OCI-LY3 (cell line): Measurements from ENCODE around the gene ASIC3.

Experiments used
- H2AFZ ChIP-seq: fragments of 200-600, 300-600 bp; shearing (Covaris generic); 2 replicates; pipeline ENCODE4 v1.6.0; 2014; ENCODE audit warnings: antibody characterized with exemption, low read depth, low read length
- H3K27ac ChIP-seq: fragments of 200-600, 300-600 bp; sonication (generic); 2 replicates; pipeline ENCODE4 v1.5.1; 2014; ENCODE audit warnings: mild to moderate bottlenecking, low read length, moderate library complexity, mixed read lengths
- H3K27me3 ChIP-seq: fragments of 200-600, 300-600 bp; sonication (generic); 2 replicates; pipeline ENCODE4 v1.6.1; 2014; ENCODE audit warnings: low read depth, low read length, mixed read lengths
- H3K36me3 ChIP-seq: fragments of 200-600, 300-600 bp; sonication (generic); replicated peaks from 2 replicates; pipeline ENCODE3; 2014; ENCODE audit warnings: low read depth, low read length, mixed read lengths
- H3K4me1 ChIP-seq: fragments of 300-600, 200-600 bp; sonication (generic); 2 replicates; pipeline ENCODE4 v1.6.1; 2014; ENCODE audit warnings: low read length, mixed read lengths
- H3K4me2 ChIP-seq: fragments of 200-600, 300-600 bp; sonication (generic); 2 replicates; pipeline ENCODE4 v1.6.1; 2014; ENCODE audit warnings: low read length, mixed read lengths
- H3K4me3 ChIP-seq: fragments of 300-600, 200-600 bp; sonication (generic); 2 replicates; pipeline ENCODE4 v1.5.1; 2014; ENCODE audit warnings: antibody characterized with exemption, mild to moderate bottlenecking, low read length, moderate library complexity
- H3K79me2 ChIP-seq: fragments of 300-600, 200-600 bp; shearing (Covaris generic); 2 replicates; pipeline ENCODE4 v1.6.1; 2014; ENCODE audit warnings: mild to moderate bottlenecking, low read length, mixed read lengths
- H3K9ac ChIP-seq: fragments of 300-600, 200-600 bp; shearing (Covaris generic); 2 replicates; pipeline ENCODE4 v1.6.0; 2014; ENCODE audit warnings: mild to moderate bottlenecking, low read length, moderate library complexity
- H3K9me3 ChIP-seq: fragments of 200-600, 300-600 bp; shearing (Covaris generic); 2 replicates; pipeline ENCODE4 v1.6.1; 2014; ENCODE audit warnings: low read length, mixed read lengths; ENCODE audit not compliant: insufficient read depth
- H4K20me1 ChIP-seq: fragments of 200-600, 300-600 bp; sonication (generic); 2 replicates; pipeline ENCODE4 v1.6.1; 2016; ENCODE audit warnings: low read length, mixed read lengths; ENCODE audit not compliant: insufficient read depth
- EZH2phosphoT487 ChIP-seq: fragments of 200-600 bp; shearing (Covaris generic); IDR thresholded peaks from 2 replicates; pipeline ENCODE4 v1.6.1; 2018; ENCODE audit warnings: antibody characterized with exemption, mixed run types, low read depth
- TF ChIP-seq, protein P1 (sequence below): fragments of 200-600, 300-600 bp; sonication (generic); IDR thresholded peaks from 2 replicates; pipeline ENCODE4 v1.5.1; 2014; ENCODE audit warnings: antibody characterized with exemption, low read length, low read depth

The ASIC3 gene

DNA sequence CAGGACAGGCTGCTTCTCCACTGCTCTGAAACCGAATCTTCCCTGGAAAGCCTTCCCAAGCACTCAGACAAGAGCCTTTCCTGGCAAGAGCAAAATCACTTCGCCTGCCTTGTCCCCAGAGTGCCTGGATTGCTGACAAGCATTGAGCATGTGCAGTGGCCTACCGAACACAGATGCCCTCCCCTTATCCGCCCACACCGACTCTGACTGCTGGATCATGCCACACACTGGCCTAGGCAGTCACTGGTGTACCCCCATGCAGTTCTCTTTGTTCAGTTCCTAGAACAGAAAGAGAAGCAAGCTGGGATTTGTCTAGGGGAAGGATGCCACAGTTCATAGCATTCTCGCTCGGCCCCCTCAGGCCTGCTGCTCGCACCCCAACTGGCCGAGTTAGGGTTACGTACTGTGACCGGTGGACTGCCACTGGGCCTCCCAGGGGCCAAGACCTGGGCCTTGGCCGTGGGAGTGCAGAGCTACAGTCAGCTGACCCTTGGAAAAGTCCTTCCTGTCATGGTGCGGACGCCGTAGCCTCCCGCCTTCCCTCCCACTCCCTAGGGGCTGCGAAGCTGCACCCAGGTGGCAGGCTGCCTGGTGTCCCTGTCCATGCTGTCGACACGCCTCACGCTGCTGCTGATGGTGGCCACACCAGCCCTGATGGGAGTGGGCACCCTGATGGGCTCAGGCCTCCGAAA, 13.2 kb upstream of the ASIC3 start:
- no peaks in the 10 kb centered on the region for H3K79me2 ChIP-seq
- H4K20me1 ChIP-seq: no peaks in the 10 kb centered on the region
- H2AFZ ChIP-seq: no peak overlapping the region
- no peaks in the 10 kb centered on the region for H3K4me1 ChIP-seq
- H3K27me3 ChIP-seq: no peaks in the 10 kb centered on the region
- TF ChIP-seq, protein P1, sequence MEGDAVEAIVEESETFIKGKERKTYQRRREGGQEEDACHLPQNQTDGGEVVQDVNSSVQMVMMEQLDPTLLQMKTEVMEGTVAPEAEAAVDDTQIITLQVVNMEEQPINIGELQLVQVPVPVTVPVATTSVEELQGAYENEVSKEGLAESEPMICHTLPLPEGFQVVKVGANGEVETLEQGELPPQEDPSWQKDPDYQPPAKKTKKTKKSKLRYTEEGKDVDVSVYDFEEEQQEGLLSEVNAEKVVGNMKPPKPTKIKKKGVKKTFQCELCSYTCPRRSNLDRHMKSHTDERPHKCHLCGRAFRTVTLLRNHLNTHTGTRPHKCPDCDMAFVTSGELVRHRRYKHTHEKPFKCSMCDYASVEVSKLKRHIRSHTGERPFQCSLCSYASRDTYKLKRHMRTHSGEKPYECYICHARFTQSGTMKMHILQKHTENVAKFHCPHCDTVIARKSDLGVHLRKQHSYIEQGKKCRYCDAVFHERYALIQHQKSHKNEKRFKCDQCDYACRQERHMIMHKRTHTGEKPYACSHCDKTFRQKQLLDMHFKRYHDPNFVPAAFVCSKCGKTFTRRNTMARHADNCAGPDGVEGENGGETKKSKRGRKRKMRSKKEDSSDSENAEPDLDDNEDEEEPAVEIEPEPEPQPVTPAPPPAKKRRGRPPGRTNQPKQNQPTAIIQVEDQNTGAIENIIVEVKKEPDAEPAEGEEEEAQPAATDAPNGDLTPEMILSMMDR: no peak
- TF ChIP-seq EZH2phosphoT487: no peak
- H3K9me3 ChIP-seq: no peaks in the 10 kb centered on the region
- no peak overlapping the region for H3K4me2 ChIP-seq
- no peak overlapping the region for H3K27ac ChIP-seq
- H3K9ac ChIP-seq: no peak overlapping the region
- H3K36me3 ChIP-seq: no peaks in the 10 kb centered on the region
- H3K4me3 ChIP-seq: no peak overlapping the region

DNA sequence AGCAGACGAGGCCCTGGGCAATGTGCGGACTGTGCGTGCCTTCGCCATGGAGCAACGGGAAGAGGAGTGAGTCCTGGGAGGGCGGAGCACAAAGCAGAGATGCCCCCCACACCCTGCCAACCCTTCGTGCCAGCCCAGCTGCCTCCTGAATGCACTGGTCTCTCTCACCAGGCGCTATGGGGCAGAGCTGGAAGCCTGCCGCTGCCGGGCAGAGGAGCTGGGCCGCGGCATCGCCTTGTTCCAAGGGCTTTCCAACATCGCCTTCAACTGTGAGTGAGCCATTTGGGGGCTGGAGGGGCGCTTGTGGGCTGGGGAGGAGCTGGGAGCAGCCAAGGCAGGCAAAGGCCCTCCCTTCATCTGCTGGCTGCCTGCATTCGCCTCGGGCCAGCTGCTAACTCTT, 12.4 kb upstream of the ASIC3 start:
- H4K20me1 ChIP-seq: no peaks in the 10 kb centered on the region
- no peak for TF ChIP-seq EZH2phosphoT487
- TF ChIP-seq, protein P1: no peak

GRCh38 chr7:151038951-151039849, 9.1 kb upstream of the ASIC3 start:
- TF ChIP-seq, protein P1: no peak
- TF ChIP-seq EZH2phosphoT487: no peak
- Histone ChIP-seq H3K79me2 (no peaks in the 10 kb centered on the region), H3K27me3 (no peaks in the 10 kb centered on the region), H3K4me3 (no peak overlapping the region), H2AFZ (no peak overlapping the region), H3K4me1 (no peaks in the 10 kb centered on the region), H3K4me2 (no peak overlapping the region), H3K36me3 (no peaks in the 10 kb centered on the region), H3K27ac (no peak overlapping the region), H4K20me1 (no peaks in the 10 kb centered on the region), H3K9me3 (no peaks in the 10 kb centered on the region), H3K9ac (no peak overlapping the region)

More for the DNA sequence above, 12.4 kb upstream of the ASIC3 start:
- no peaks in the 10 kb centered on the region for H3K36me3 ChIP-seq
- no peak overlapping the region for H3K9ac ChIP-seq
- H3K4me3 ChIP-seq: no peak overlapping the region
- no peaks in the 10 kb centered on the region for H3K9me3 ChIP-seq
- no peak overlapping the region for H3K4me2 ChIP-seq
- H3K79me2 ChIP-seq: no peaks in the 10 kb centered on the region
- no peak overlapping the region for H2AFZ ChIP-seq
- H3K4me1 ChIP-seq: no peaks in the 10 kb centered on the region
- no peaks in the 10 kb centered on the region for H3K27me3 ChIP-seq
- H3K27ac ChIP-seq: no peak overlapping the region

DNA sequence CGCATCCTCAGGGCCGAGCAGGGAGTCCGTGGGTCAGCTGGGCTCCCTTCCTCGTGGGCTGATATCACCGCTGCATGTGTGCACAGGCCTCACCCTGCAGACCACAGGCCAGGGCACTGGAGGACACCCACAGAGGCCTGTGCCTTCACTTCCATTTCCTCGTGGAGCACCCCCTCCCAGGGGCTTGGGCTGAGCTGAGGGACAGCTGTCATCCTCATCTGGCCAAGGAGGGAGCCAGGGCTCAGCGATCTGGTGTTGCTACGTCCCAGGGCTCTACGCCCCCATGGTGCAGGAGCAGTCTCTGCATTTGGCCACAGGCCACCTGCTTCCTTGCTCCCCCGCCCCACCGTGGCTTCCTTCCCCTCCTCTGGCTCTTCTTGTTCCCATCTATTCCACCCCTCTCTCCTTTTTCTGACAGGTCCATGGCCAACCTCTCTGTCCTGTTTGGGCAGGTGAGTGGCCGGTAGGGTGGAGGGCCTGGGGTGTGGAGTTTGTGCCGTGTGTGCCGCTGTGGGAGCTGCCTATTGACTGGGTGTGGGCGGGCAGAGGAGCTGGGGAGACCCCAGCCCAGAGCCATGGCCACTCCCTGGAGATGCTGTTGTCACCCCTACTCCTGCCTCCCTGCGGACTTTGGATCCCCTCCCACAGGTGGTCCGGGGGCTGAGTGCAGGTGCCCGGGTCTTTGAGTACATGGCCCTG, 8.3 kb upstream of the ASIC3 start:
- Histone ChIP-seq H3K79me2 (no peaks in the 10 kb centered on the region), H3K4me2 (no peak overlapping the region), H3K9me3 (no peaks in the 10 kb centered on the region), H2AFZ (no peak overlapping the region), H3K27ac (no peak overlapping the region), H3K4me3 (no peak overlapping the region), H3K27me3 (no peaks in the 10 kb centered on the region), H4K20me1 (no peaks in the 10 kb centered on the region), H3K36me3 (no peaks in the 10 kb centered on the region), H3K4me1 (no peaks in the 10 kb centered on the region), H3K9ac (no peak overlapping the region)
- TF ChIP-seq, protein P1: no peak
- TF ChIP-seq EZH2phosphoT487: no peak
